ENCODE data around the gene DMAC2.

DNA sequence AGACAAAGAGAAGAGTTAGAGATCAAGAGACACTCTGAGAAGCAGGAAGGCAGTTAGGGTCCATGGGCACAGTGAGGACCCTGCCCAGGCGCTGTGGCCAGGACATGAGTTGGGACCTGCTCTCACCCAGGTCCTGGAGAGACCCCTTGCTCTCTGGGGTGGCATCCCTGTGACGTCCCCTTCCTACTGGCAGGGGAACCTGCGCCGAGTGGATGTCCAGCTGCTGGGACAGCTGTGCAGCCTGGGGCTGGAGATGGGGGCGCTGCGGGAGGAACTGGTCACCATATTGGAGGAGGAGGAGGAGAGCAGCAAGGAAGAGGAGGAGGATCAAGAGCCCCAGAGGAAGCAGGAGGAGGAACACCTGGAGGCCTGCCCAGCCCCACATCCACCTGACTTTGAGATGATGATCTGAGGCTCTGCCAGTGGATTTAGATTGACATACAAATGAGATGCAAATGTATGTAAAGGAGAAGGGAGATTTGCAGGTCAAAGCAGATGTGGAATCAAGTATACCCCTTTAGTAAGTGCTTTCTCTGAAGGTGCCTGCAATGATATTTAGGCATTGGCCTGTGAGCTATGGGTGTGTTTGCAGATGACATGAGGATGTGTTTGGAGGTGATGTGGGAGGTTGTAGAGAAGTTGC is 4.2 kb upstream of the DMAC2 start:
- TF ChIP-seq, protein P1, sequence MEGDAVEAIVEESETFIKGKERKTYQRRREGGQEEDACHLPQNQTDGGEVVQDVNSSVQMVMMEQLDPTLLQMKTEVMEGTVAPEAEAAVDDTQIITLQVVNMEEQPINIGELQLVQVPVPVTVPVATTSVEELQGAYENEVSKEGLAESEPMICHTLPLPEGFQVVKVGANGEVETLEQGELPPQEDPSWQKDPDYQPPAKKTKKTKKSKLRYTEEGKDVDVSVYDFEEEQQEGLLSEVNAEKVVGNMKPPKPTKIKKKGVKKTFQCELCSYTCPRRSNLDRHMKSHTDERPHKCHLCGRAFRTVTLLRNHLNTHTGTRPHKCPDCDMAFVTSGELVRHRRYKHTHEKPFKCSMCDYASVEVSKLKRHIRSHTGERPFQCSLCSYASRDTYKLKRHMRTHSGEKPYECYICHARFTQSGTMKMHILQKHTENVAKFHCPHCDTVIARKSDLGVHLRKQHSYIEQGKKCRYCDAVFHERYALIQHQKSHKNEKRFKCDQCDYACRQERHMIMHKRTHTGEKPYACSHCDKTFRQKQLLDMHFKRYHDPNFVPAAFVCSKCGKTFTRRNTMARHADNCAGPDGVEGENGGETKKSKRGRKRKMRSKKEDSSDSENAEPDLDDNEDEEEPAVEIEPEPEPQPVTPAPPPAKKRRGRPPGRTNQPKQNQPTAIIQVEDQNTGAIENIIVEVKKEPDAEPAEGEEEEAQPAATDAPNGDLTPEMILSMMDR (CRISPR knock-in tag; IDR thresholded peaks at IDR 0.05) = no peak
- TF ChIP-seq TOE1 (CRISPR knock-in tag; IDR thresholded peaks at IDR 0.05) = no peak
- TF ChIP-seq EHMT2 (IDR thresholded peaks at IDR 0.05; ENCODE audit: borderline replicate concordance, low read depth, low read length) = no peak
- no peak for TF ChIP-seq IKZF4 (CRISPR knock-in tag; IDR thresholded peaks at IDR 0.05; ENCODE audit: borderline replicate concordance, low read depth, not compliant biosample characterization)
- no peak for TF ChIP-seq RNF2 (conservative IDR thresholded peaks at IDR 0.05; ENCODE audit: low read depth)
- TF ChIP-seq, protein P2, sequence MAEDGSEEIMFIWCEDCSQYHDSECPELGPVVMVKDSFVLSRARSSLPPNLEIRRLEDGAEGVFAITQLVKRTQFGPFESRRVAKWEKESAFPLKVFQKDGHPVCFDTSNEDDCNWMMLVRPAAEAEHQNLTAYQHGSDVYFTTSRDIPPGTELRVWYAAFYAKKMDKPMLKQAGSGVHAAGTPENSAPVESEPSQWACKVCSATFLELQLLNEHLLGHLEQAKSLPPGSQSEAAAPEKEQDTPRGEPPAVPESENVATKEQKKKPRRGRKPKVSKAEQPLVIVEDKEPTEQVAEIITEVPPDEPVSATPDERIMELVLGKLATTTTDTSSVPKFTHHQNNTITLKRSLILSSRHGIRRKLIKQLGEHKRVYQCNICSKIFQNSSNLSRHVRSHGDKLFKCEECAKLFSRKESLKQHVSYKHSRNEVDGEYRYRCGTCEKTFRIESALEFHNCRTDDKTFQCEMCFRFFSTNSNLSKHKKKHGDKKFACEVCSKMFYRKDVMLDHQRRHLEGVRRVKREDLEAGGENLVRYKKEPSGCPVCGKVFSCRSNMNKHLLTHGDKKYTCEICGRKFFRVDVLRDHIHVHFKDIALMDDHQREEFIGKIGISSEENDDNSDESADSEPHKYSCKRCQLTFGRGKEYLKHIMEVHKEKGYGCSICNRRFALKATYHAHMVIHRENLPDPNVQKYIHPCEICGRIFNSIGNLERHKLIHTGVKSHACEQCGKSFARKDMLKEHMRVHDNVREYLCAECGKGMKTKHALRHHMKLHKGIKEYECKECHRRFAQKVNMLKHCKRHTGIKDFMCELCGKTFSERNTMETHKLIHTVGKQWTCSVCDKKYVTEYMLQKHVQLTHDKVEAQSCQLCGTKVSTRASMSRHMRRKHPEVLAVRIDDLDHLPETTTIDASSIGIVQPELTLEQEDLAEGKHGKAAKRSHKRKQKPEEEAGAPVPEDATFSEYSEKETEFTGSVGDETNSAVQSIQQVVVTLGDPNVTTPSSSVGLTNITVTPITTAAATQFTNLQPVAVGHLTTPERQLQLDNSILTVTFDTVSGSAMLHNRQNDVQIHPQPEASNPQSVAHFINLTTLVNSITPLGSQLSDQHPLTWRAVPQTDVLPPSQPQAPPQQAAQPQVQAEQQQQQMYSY (CRISPR knock-in tag; IDR thresholded peaks at IDR 0.05) = no peak
- no peak for TF ChIP-seq MEIS2 (CRISPR knock-in tag; IDR thresholded peaks at IDR 0.05)
- TF ChIP-seq CHD2 (IDR thresholded peaks at IDR 0.05; ENCODE audit: low read depth, low read length) = no peak
- TF ChIP-seq ZSCAN12 (CRISPR knock-in tag; IDR thresholded peaks at IDR 0.05) = no peak
- TF ChIP-seq SMYD3 (CRISPR knock-in tag; IDR thresholded peaks at IDR 0.05) = no peak
- TF ChIP-seq MXI1 (IDR thresholded peaks at IDR 0.05; ENCODE audit: borderline replicate concordance, low read depth, low read length) = no peak

Measured in HepG2 (cell line).